Esophagus squamous epithelium (tissue), 5 donors: Measurements from ENCODE around the gene ZFP36L2. TPM values are rescaled to one million over a fixed set of nuclear protein-coding genes. Genes with fewer than 3 reads are reported as not detected.

ENCODE experiments used
- DNase-seq: peaks from one replicate; lab custom pipeline; 2025; lab: John Stamatoyannopoulos, UW
- H3K27ac ChIP-seq, 4 donors: fragments of 200-600 bp; sonication (generic); one replicate each; pipeline ENCODE4 v1.5.1; 2016 to 2019; ENCODE audit warnings: mild to moderate bottlenecking in 1 of 4
- H3K27me3 ChIP-seq, 4 donors: fragments of 200-600 bp; sonication (generic); 1 replicate in 3 of 4; 2 replicates in 1 of 4; pipeline versions ENCODE4 v1.5.1 to v1.6.0; 2017 to 2021; ENCODE audit warnings: antibody characterized with exemption in 1 of 4
- H3K36me3 ChIP-seq, 3 donors: fragments of 200-600 bp; sonication (generic); one replicate each; pipeline ENCODE4 v1.5.1; 2016 to 2019
- H3K4me1 ChIP-seq, 3 donors: fragments of 200-600 bp; sonication (generic); one replicate each; pipeline ENCODE4 v1.5.1; 2017 to 2019
- H3K4me3 ChIP-seq, 4 donors: fragments of 200-600 bp; sonication (generic); 1 replicate in 3 of 4; 2 replicates in 1 of 4; pipeline ENCODE4 v1.5.1; 2016 to 2019; ENCODE audit warnings: mild to moderate bottlenecking in 2 of 4, moderate library complexity in 1 of 4
- H3K9me3 ChIP-seq, 3 donors: fragments of 200-600 bp; sonication (generic); one replicate each; pipeline ENCODE4 v1.5.1; 2016 to 2019
- POLR2A ChIP-seq, 4 donors: fragments of 450-650 bp; IDR thresholded peaks; one replicate each; pipeline ENCODE4 v1.6.1; 2017; ENCODE audit warnings: antibody characterized with exemption in 4 of 4, mild to moderate bottlenecking in 4 of 4, moderate library complexity in 3 of 4
- WGBS, 2 donors: methylation state at CpG; one replicate each; pipeline ENCODE4 v1.1.5; 2018; 5-methylcytosine and 5-hydroxymethylcytosine counted together
- intact Hi-C: fragments of 100-400 bp; cut with DNase I; formaldehyde crosslinking; loops from one replicate; pipeline ENCODE4 v1.15.0; 2022
- total RNA-seq, 4 donors: library from RNA; depleted of rRNA; stranded (reverse); fragments of >200 nt; gene quantifications; one replicate each; pipeline ENCODE4 v1.1.0, GENCODE V29; 2016
- TF ChIP-seq, protein P1 (sequence below), 6 experiments: fragments of 450-650 bp in 4 of 6; fragments of 200-600 bp in 2 of 6; sonication (generic) in 2 of 6; IDR thresholded peaks; one replicate each; pipeline ENCODE4 v1.5.1; 2016 to 2019; ENCODE audit warnings: antibody characterized with exemption in 6 of 6, mild to moderate bottlenecking in 4 of 6, moderate library complexity in 4 of 6
- donor health status: DM: yes; HTN: yes; CAD: no.

The ZFP36L2 gene
- total RNA-seq, 4 donors from 2014 or later, result 26.6 to 87.7 (median 41.8) TPM

DNA sequence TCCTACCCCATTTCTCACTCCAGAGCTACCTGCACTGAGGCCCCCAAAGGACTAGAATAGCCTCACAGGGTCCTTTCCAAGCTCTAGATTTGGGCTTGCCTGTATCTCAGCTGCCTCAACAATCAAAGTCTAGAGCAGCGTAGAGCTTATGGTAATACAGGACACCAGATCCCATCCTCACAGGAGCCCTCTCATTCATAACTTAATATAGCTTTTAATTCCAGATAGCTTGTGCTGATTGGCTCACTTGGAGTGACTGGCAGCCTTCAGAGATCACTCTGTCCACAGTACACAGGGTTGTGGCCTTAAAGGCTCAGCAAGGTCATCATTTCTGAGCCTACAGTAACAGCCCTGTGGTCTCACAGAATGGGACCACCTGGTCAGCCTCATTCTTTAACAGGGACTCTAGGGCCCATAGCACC is 51.4 kb downstream of the ZFP36L2 start:
- intact Hi-C loops, result no loop called here
- DNase-seq, result no peak
- no peaks in the 10 kb centered on the region for H3K36me3 ChIP-seq
- 0 to 100% methylated on average over 1 of the region's 1 CpG for WGBS, 2 donors
- H3K27me3 ChIP-seq, result no peaks in the 10 kb centered on the region
- peak overlapping the region; percentile 43 to 82 (median 66) for H3K27ac ChIP-seq
- no peak for TF ChIP-seq POLR2A (IDR thresholded peaks at IDR 0.05)
- TF ChIP-seq, protein P1, sequence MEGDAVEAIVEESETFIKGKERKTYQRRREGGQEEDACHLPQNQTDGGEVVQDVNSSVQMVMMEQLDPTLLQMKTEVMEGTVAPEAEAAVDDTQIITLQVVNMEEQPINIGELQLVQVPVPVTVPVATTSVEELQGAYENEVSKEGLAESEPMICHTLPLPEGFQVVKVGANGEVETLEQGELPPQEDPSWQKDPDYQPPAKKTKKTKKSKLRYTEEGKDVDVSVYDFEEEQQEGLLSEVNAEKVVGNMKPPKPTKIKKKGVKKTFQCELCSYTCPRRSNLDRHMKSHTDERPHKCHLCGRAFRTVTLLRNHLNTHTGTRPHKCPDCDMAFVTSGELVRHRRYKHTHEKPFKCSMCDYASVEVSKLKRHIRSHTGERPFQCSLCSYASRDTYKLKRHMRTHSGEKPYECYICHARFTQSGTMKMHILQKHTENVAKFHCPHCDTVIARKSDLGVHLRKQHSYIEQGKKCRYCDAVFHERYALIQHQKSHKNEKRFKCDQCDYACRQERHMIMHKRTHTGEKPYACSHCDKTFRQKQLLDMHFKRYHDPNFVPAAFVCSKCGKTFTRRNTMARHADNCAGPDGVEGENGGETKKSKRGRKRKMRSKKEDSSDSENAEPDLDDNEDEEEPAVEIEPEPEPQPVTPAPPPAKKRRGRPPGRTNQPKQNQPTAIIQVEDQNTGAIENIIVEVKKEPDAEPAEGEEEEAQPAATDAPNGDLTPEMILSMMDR (IDR thresholded peaks at IDR 0.05), result no peak
- H3K9me3 ChIP-seq, result peaks cover 0 to 13% (median 8%) of the 10 kb centered on the region in 3 donors
- peak overlapping the region in 1 of 4 donors; percentile 13 for H3K4me3 ChIP-seq
- H3K4me1 ChIP-seq, result peaks cover 25 to 83% (median 29%) of the 10 kb centered on the region in 3 donors

DNA sequence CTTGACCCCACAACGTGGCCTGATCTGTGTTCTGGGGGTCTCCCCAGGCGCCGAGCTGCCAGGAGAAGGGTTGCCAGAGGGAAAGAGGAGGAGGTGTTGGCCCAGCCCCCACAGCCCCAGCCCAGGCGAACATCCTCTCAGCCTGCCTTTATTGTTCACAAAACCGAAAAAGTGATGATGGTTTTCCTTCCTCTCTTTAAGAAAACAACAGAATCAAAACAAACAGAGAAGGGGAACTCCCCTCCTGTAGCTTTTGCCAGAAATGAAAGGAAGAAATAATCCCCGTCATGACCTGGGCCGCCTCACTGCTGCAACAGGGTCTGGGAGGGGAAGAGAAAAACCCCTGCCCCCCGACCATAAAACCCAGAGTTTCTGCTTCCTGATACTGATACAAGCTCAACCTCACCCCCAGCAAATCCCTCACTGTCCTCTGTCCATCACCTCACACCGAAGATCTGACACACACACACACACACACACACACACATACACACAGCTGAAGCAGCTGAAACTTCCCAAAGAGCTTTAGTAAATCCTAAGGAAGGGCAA is 52.0 kb downstream of the ZFP36L2 start:
- intact Hi-C loops, result no loop called here
- Histone ChIP-seq H3K36me3 (no peaks in the 10 kb centered on the region), H3K4me1 (peaks cover 25 to 83% (median 30%) of the 10 kb centered on the region in 3 donors), H3K27me3 (no peaks in the 10 kb centered on the region), H3K9me3 (peaks cover 0 to 13% (median 8%) of the 10 kb centered on the region in 3 donors), H3K4me3 (peak overlapping the region in 1 of 4 donors; percentile 13), H3K27ac (peak overlapping the region; percentile 43 to 82 (median 66))
- no peak for DNase-seq
- WGBS, 2 donors, result 54 to 64% methylated on average over 6 to 8 of the region's 9 CpGs
- TF ChIP-seq, protein P1 (IDR thresholded peaks at IDR 0.05), result no peak
- TF ChIP-seq POLR2A (IDR thresholded peaks at IDR 0.05), result peak in 2 of 4 donors; percentile 10 to 47
